GM12892 (cell line): ENCODE results near the gene FAM222A.

Experiments used
- POLR2A ChIP-seq: IDR thresholded peaks from 2 replicates; pipeline ENCODE4 v1.6.1; 2011; ENCODE audit warnings: low read depth, low read length, control low read depth
- POLR2AphosphoS5 ChIP-seq: IDR thresholded peaks from 2 replicates; pipeline ENCODE4 v1.6.1; 2011; ENCODE audit warnings: low read depth, low read length, control low read depth

DNA sequence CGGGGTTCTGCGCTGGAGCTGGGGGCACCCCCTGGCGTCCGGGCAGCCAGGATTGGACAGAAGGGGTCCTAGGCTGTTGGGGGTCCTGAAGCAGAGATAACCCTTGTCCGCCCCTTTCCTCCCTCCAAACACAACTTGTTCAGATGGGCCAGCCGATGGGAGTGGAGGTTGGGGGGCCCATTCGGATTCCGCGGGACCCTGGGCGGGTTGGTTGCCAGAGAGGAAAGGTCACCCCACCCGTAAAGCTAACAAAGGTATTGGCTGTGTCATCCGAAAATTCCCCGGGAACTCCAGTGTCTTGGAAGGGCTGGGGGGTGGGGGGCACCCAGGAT lies 1.3 kb downstream of the FAM222A start:
- TF ChIP-seq POLR2AphosphoS5 = no peak
- no peak for TF ChIP-seq POLR2A
